PC-9 (cell line): ENCODE results near the gene ZNF397. TPM values are rescaled to one million over a fixed set of nuclear protein-coding genes. Genes with fewer than 3 reads are reported as not detected.

Source experiments
- BruUV-seq: library from RNA; stranded (reverse); fragments of 400-500 nt; replicated peaks from 2 replicates; lab custom pipeline; 2021; lab: Mats Ljungman, UMichigan
- CTCF ChIA-PET: fragments of 300-600 bp; sonication (Branson Sonifier 250); formaldehyde crosslinking; loops from one replicate; lab custom pipeline; 2022; ENCODE audit warnings: antibody characterized with exemption; lab: Charles Lee
- POLR2A ChIA-PET: fragments of 300-600 bp; sonication (Branson Sonifier 250); formaldehyde crosslinking; loops from one replicate; lab custom pipeline; 2022; ENCODE audit warnings: antibody characterized with exemption; ENCODE audit not compliant: unreplicated experiment; lab: Charles Lee
- DNase-seq, 2 experiments: peaks; one replicate each; pipeline versions ENCODE4 v3.0.0 to v3.0.0-alpha.2; 2015 to 2022; ENCODE audit warnings: mixed read lengths in 1 of 2
- H2AFZ ChIP-seq: fragments of 200-600 bp; sonication (generic); 2 replicates; pipeline ENCODE4 v1.8.1; 2017; ENCODE audit warnings: antibody characterized with exemption
- H3F3A ChIP-seq: fragments of 200-600 bp; sonication (generic); 2 replicates; pipeline ENCODE4 v1.8.1; 2017; ENCODE audit warnings: antibody characterized with exemption, mild to moderate bottlenecking, low read depth; ENCODE audit not compliant: insufficient read depth
- H3K27ac ChIP-seq: fragments of 200-600 bp; sonication (generic); 2 replicates; pipeline ENCODE4 v1.6.1; 2016; ENCODE audit warnings: mixed run types
- H3K27me3 ChIP-seq: fragments of 200-600 bp; sonication (generic); 2 replicates; pipeline ENCODE4 v1.6.1; 2016; ENCODE audit warnings: low read depth, mixed run types; ENCODE audit not compliant: insufficient read depth
- H3K36me3 ChIP-seq: fragments of 200-600 bp; sonication (generic); 2 replicates; pipeline ENCODE4 v1.6.1; 2016; ENCODE audit warnings: low read depth, mixed run types
- H3K4me1 ChIP-seq: fragments of 200-600 bp; sonication (generic); replicated peaks from 2 replicates; pipeline ENCODE4 v1.6.1; 2016; ENCODE audit warnings: mixed run types; ENCODE audit not compliant: insufficient read depth
- H3K4me2 ChIP-seq: fragments of 200-600 bp; sonication (generic); 2 replicates; pipeline ENCODE4 v1.6.1; 2017; ENCODE audit warnings: mixed run types
- H3K4me3 ChIP-seq: fragments of 200-600 bp; sonication (generic); 2 replicates; pipeline ENCODE4 v1.6.1; 2016; ENCODE audit warnings: mixed run types
- H3K79me2 ChIP-seq: fragments of 200-600 bp; sonication (generic); 2 replicates; pipeline ENCODE4 v1.6.1; 2017; ENCODE audit warnings: low read depth, mixed run types
- H3K9me2 ChIP-seq: fragments of 200-600 bp; sonication (generic); 2 replicates; pipeline ENCODE4 v1.8.1; 2017; ENCODE audit warnings: mild to moderate bottlenecking; ENCODE audit not compliant: insufficient read depth
- H3K9me3 ChIP-seq: fragments of 200-600 bp; sonication (generic); 2 replicates; pipeline ENCODE4 v1.8.1; 2016; ENCODE audit warnings: low read depth; ENCODE audit not compliant: insufficient read depth
- H4K20me1 ChIP-seq: fragments of 200-600 bp; sonication (generic); 2 replicates; pipeline ENCODE4 v1.8.1; 2017; ENCODE audit not compliant: insufficient read depth
- CTCF ChIP-seq: fragments of 200-600 bp; sonication (generic); conservative IDR thresholded peaks from 2 replicates; pipeline ENCODE4 v1.6.1; 2017; ENCODE audit warnings: mixed run types, antibody characterized with exemption, mild to moderate bottlenecking, moderate library complexity
- EZH2 ChIP-seq: fragments of 200-600 bp; sonication (generic); IDR thresholded peaks from 2 replicates; pipeline ENCODE4 v1.8.0; 2017; ENCODE audit warnings: antibody characterized with exemption, low read depth
- intact Hi-C: fragments of 100-400 bp; cut with micrococcal nuclease; formaldehyde crosslinking; loops from one replicate; pipeline ENCODE4 v1.10.0; 2022; ENCODE audit not compliant: unreplicated experiment
- total RNA-seq: library from RNA; stranded (reverse); gene quantifications from 2 replicates; pipeline ENCODE4 v1.2.3, GENCODE V29; 2021

ZNF397 gene
- total RNA-seq, 1 experiment from 2014 or later, result 9.3 TPM

GRCh38 chr18:35296060-35296459, 55.2 kb downstream of the ZNF397 start:
- H3K79me2 ChIP-seq, result peaks cover 3% of the 10 kb centered on the region
- H2AFZ ChIP-seq, result no peak overlapping the region
- DNase-seq, result no peak
- intact Hi-C loops, result no loop called here
- no peak overlapping the region for H3K4me3 ChIP-seq
- no peak overlapping the region for H3K27ac ChIP-seq
- TF ChIP-seq CTCF, result no peak
- no peak for TF ChIP-seq EZH2
- ChIA-PET CTCF (no interaction called here), POLR2A (no interaction called here)
- H4K20me1 ChIP-seq, result no peaks in the 10 kb centered on the region
- peaks cover 1% of the 10 kb centered on the region; the same call in 1 of the 2 replicates for H3K4me1 ChIP-seq
- 0 out of 2 replicates have a peak, but pooled peaks cover 3% of the 10 kb centered on the region for H3K36me3 ChIP-seq
- H3K9me3 ChIP-seq, result no peaks in the 10 kb centered on the region
- BruUV-seq, result no TSS peak
- H3K4me2 ChIP-seq, result no peak overlapping the region
- H3K9me2 ChIP-seq, result no peaks in the 10 kb centered on the region
- no peaks in the 10 kb centered on the region for H3K27me3 ChIP-seq
- no peaks in the 10 kb centered on the region for H3F3A ChIP-seq

- Histone ChIP-seq H3K27ac (no peak overlapping the region), H3K9me2 (no peaks in the 10 kb centered on the region), H3K36me3 (peaks cover 17% of the 10 kb centered on the region; the same call in 1 of the 2 replicates), H3K27me3 (no peaks in the 10 kb centered on the region), H3K4me2 (no peak overlapping the region), H3K4me1 (no peaks in the 10 kb centered on the region), H3F3A (no peaks in the 10 kb centered on the region; the same call in 1 of the 2 replicates), H4K20me1 (no peaks in the 10 kb centered on the region), H3K4me3 (no peak overlapping the region), H3K79me2 (no peaks in the 10 kb centered on the region), H2AFZ (no peak overlapping the region), H3K9me3 (peaks cover 32% of the 10 kb centered on the region)
- intact Hi-C loops, result no loop called here
- POLR2A ChIA-PET, result no interaction called here
- BruUV-seq, result no TSS peak
- TF ChIP-seq EZH2 (no peak), CTCF (no peak)
- DNase-seq, result no peak
- CTCF ChIA-PET, result no interaction called here
These were observed 62.8 kb downstream of the ZNF397 start for GRCh38 chr18:35303610-35304009.

DNA sequence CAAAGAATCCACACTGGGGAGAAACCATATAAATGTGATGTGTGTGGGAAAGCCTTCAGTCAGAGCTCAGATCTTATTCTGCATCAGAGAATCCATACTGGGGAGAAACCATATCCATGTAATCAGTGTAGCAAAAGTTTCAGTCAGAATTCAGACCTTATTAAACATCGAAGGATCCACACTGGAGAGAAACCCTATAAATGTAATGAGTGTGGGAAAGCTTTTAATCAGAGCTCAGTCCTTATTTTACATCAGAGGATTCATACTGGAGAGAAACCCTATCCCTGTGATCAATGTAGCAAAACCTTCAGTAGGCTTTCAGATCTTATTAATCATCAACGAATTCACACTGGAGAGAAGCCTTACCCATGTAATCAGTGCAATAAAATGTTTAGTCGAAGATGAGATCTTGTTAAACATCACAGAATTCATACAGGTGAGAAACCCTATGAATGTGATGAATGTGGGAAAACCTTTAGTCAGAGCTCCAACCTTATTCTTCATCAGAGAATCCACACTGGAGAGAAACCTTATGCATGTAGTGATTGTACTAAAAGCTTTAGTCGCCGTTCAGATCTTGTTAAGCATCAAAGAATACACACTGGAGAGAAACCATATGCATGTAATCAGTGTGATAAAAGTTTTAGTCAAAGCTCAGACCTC, 65.9 kb downstream of the ZNF397 start:
- intact Hi-C loops, result no loop called here
- Histone ChIP-seq H3K4me1 (no peaks in the 10 kb centered on the region), H3K9me2 (no peaks in the 10 kb centered on the region), H3K4me2 (no peak overlapping the region), H3K27ac (no peak overlapping the region), H3K9me3 (peaks cover 35% of the 10 kb centered on the region), H3K4me3 (no peak overlapping the region), H3K79me2 (no peaks in the 10 kb centered on the region), H3F3A (no peaks in the 10 kb centered on the region; the same call in 1 of the 2 replicates), H3K27me3 (no peaks in the 10 kb centered on the region), H2AFZ (no peak overlapping the region), H3K36me3 (peaks cover 14% of the 10 kb centered on the region; the same call in 1 of the 2 replicates), H4K20me1 (no peaks in the 10 kb centered on the region)
- DNase-seq, result no peak
- ChIA-PET CTCF (no interaction called here), POLR2A (no interaction called here)
- TF ChIP-seq CTCF (no peak), EZH2 (no peak)
- no TSS peak for BruUV-seq

Other genes with a start within 250 kb of the ZNF397 start
- gene MAPRE2, start 199.6 kb upstream of the ZNF397 start, total RNA-seq, result 9.1 and 10.9 TPM in 2 replicates
- 16.9 and 18.5 TPM in 2 replicates for gene ZSCAN30, start 49.2 kb downstream of the ZNF397 start, total RNA-seq
- gene ZNF24, start 103.4 kb downstream of the ZNF397 start, total RNA-seq, result 20.9 and 33.9 TPM in 2 replicates
- 1.9 and 2.0 TPM in 2 replicates for gene ZNF396, start 136.3 kb downstream of the ZNF397 start, total RNA-seq